ENCODE data around the gene KIF5C.
"Not testable (repeated sequence)": the region's sequence is repeated elsewhere in the genome, so short reads cannot be mapped to it uniquely, and the experiment has no call there.

The KIF5C gene

GRCh38 chr2:148874868-148875341 lies at the start of gene KIF5C:
KIF5C (plus strand) TSS chr2:148875227; CDS start chr2:148875618, 391 bp downstream.
- DNase-seq = peak; percentile 67 to 74

GRCh38 chr2:148826791-148827190 lies 48.2 kb upstream of the KIF5C start:
- no peak for DNase-seq

- no peak for DNase-seq
Measured at GRCh38 chr2:148828941-148829340, 46.1 kb upstream of the KIF5C start.

- no peak for DNase-seq
Measured at GRCh38 chr2:148829618-148830017, 45.4 kb upstream of the KIF5C start.

- DNase-seq = no peak
Measured at GRCh38 chr2:148832637-148833036, 42.4 kb upstream of the KIF5C start.

GRCh38 chr2:148842050-148842449 lies 33.0 kb upstream of the KIF5C start:
- DNase-seq = no peak

GRCh38 chr2:148848146-148848545 lies 26.9 kb upstream of the KIF5C start:
- no peak for DNase-seq

- DNase-seq = no peak
Measured at GRCh38 chr2:148853458-148853857, 21.6 kb upstream of the KIF5C start.

- no peak for DNase-seq
Measured at GRCh38 chr2:148860037-148860436, 15.0 kb upstream of the KIF5C start.

- DNase-seq = no peak
Measured at GRCh38 chr2:148861367-148861766, 13.7 kb upstream of the KIF5C start.

- DNase-seq = not testable (repeated sequence)
Measured at GRCh38 chr2:148862478-148862877, 12.5 kb upstream of the KIF5C start.

GRCh38 chr2:148865512-148865911 lies 9.5 kb upstream of the KIF5C start:
- DNase-seq = no peak

GRCh38 chr2:148866091-148866490 lies 8.9 kb upstream of the KIF5C start:
- DNase-seq = no peak

- DNase-seq = no peak
Measured at GRCh38 chr2:148867079-148867769, 7.8 kb upstream of the KIF5C start.

GRCh38 chr2:148875387-148876051 lies 492 bp downstream of the KIF5C start:
- no peak for DNase-seq

- DNase-seq = no peak
Measured at GRCh38 chr2:148876202-148876594, 1.2 kb downstream of the KIF5C start.

- DNase-seq = no peak
Measured at GRCh38 chr2:148876595-148877402, 1.8 kb downstream of the KIF5C start.

- DNase-seq = no peak
Measured at GRCh38 chr2:148877403-148877740, 2.3 kb downstream of the KIF5C start.

GRCh38 chr2:148880636-148881035 lies 5.6 kb downstream of the KIF5C start:
- DNase-seq = no peak

GRCh38 chr2:148882051-148882450 lies 7.0 kb downstream of the KIF5C start:
- DNase-seq = no peak

- DNase-seq = no peak
Measured at GRCh38 chr2:148885209-148885608, 10.2 kb downstream of the KIF5C start.

- DNase-seq = no peak
Measured at GRCh38 chr2:148885988-148886387, 11.0 kb downstream of the KIF5C start.

- DNase-seq = no peak
Measured at GRCh38 chr2:148887350-148888002, 12.4 kb downstream of the KIF5C start.
